VCaP (cell line): ENCODE measurements around the gene UNC5C.

Experiments used
- H3K27ac ChIP-seq: fragments of 450-650 bp; 2 replicates; pipeline ENCODE4 v1.5.1; 2017
- TF ChIP-seq, protein P1 (sequence below): fragments of 450-650 bp; conservative IDR thresholded peaks from 2 replicates; pipeline ENCODE4 v1.5.1; 2017; ENCODE audit warnings: mild to moderate bottlenecking, moderate library complexity

Gene UNC5C

DNA sequence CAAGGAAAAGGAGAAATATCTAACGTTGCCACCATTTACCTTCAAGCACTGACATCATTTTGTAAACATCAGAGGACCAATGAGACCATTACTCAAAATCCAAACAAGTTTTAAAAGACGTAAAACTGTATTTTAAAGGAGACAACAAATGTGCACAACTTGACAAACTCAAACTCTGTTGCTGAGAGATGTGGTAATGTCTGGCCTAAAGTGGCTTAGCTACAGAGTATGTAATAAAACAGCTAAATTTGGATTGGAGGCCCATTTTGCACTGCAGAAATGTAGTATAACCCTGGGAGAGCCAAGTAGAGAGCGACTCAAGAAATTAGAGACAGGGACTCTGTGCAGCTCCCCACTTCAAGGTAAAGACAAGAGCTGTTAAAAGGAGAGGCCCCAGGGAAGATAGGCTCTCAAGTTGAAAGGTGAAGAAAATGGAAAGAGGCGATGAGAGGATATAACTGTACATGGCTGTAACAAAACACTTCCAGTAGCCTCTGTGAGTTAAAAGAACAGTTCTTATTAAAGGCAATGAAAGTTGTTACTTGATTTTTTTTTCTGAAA lies 20.3 kb downstream of the UNC5C start:
- H3K27ac ChIP-seq, result no peak overlapping the region
- TF ChIP-seq, protein P1, sequence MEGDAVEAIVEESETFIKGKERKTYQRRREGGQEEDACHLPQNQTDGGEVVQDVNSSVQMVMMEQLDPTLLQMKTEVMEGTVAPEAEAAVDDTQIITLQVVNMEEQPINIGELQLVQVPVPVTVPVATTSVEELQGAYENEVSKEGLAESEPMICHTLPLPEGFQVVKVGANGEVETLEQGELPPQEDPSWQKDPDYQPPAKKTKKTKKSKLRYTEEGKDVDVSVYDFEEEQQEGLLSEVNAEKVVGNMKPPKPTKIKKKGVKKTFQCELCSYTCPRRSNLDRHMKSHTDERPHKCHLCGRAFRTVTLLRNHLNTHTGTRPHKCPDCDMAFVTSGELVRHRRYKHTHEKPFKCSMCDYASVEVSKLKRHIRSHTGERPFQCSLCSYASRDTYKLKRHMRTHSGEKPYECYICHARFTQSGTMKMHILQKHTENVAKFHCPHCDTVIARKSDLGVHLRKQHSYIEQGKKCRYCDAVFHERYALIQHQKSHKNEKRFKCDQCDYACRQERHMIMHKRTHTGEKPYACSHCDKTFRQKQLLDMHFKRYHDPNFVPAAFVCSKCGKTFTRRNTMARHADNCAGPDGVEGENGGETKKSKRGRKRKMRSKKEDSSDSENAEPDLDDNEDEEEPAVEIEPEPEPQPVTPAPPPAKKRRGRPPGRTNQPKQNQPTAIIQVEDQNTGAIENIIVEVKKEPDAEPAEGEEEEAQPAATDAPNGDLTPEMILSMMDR, result no peak

DNA sequence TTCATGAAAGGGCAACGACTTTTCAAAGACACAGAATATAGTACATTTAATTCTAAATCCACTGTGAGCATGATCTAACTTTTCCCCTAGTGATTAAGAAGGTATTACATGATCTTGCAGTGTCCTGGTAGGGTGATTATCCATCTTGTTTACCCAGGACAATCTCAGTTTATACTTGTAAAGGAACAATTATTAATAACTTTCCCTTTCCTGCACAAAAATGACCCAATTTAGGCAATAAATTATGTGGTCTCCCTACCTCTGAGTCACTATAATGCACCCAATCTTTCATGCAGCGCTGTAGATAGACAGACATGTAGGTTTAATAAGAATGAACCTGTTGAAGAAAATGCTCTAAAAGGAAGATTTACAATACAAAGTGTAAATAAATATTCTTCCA lies 22.7 kb downstream of the UNC5C start:
- TF ChIP-seq, protein P1, result no peak

DNA sequence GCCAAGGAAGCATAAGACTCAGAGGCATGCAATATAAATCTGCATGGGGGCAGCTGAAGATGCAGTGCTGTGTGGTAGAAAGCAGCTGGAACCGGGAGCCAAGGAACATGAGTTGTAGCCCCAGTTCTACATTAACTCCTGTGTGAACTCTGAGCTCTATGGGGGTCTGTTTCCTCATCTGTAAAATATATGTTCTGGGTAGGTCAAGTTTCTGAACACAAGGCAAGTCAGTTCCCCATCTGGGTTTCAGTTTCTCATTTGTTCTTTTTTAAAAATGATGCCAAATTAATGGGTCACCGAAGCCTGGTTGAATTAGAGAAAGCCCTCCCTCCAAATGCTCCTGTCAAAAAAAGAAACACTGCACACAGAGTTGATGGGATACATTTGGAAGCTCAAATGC lies 24.0 kb downstream of the UNC5C start:
- TF ChIP-seq, protein P1, result no peak
- H3K27ac ChIP-seq, result no peak overlapping the region

More for the DNA sequence above, 22.7 kb downstream of the UNC5C start:
- no peak overlapping the region for H3K27ac ChIP-seq

DNA sequence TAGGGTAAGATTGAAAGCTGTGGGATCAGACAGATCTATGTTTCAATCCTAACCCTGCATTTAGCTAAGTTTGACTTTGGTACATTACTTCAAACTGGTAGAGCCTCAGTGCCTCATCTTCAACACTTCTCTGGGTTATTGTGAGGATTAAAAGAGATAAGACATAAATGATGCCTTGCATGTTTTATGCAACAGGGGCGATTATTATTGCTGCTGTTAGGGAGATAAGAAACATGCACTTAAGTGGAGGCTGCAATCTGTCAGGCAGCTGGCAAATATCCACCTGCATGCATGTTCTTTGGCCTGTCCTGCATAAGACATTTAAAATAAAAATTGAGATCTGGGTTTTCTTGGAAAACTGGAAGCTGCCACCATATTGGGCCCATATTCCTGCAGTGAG lies 24.6 kb downstream of the UNC5C start:
- TF ChIP-seq, protein P1, result no peak
- no peak overlapping the region for H3K27ac ChIP-seq

DNA sequence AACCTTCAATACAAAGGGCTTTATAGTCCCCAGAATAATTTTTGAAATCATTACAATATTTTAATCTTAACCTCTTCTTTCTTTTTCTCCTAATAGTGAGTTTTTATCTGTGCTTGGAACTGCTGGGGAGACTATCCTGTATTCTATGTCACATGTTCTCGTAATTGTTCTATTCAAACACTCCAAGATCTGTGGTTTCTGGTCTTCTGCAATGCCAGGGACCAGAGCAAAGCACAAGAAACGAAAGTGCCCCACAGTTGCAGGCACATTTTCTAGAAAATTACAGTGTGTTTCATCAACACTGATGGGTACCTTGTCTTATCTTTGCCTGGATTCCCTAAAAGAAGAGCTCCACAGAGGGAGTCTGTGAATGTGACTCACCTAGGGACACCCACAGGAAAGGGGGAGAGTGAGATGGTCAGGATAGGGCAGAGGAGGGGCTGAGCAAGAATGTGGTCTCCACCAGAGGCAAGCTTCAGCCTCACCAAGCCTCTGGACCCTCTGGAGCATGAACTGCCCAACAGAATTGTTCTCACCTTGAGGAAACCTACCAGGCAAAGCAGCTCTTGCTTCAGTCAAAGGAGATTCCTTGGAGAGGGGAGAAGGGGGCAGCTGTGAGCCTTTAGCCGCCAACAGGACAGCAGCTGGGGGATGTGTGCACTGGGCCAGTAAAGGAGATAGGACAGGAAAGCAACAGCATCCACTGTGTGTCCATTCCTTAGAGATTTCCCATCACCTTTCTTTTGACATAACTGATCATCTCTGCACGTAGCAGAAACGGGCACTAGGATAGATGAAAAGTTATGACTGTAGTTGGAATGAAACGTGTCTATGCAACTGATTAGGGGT lies 25.9 kb downstream of the UNC5C start:
- no peak overlapping the region for H3K27ac ChIP-seq

DNA sequence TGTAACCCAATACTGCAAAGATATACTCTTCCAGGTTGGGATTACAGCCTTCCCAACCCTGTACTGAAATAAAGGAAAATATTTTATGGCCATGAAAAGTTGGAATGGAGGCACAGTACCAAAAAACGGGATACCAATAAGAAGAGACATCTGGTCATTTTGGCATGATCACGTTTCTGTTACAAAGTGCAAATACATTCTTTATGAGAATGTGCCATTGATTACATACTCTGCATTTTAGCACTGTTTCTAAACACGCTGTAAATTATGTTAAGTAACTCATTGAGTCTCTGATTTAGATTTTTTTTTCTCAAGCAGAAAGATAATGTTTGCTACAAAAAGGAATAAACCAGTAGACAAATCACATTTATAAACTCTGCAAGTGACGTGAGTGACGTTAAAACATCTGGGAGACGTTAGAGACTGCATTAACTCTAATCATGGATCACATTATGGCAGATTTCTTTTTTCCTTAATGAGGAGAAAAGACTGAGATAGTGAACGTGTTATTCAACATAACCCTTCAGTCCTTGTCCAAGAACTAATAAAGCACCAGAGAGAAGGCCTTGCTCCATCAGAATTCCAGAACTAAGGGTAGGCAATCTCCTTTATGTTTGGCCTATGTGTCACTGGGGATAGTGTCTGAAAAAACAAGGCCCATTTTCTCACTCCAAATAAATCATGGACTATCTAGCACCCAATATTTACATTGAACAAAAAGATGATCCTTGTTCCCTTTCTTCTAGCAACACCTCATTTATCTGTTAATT lies 31.0 kb downstream of the UNC5C start:
- H3K27ac ChIP-seq, result no peak overlapping the region
- TF ChIP-seq, protein P1, result no peak

More for the DNA sequence above, 25.9 kb downstream of the UNC5C start:
- TF ChIP-seq, protein P1, result no peak

DNA sequence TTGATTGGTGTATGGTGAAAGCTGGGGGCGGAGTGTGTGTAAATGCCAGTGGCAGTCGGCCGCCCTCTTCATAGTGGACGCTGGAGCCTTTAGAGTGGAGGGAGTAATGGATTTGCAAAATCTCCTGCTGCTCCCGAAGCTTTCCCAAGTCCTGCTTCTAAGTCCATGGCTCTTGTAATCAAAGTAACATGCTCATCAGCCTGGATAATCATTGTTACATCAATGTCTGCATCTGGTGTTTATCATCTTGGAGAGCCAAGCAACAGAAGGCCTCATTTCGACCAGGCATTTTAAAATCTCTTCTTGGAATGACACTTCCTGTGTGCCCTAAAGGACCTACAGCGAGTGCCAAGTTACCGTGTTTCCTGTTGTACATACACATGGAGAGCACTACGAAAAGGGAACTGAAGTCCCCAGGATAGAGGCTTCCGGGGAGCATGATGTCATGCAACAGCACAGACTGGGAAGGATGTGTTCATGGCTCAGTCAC lies 32.2 kb downstream of the UNC5C start:
- TF ChIP-seq, protein P1, result no peak
- H3K27ac ChIP-seq, result no peak overlapping the region
